GM10248 (cell line): ENCODE measurements around the gene CPM.

Experiments
- CTCF ChIA-PET: fragments of 300-600 bp; sonication (Branson Sonifier 250); formaldehyde crosslinking; extraction: SDS; loops from one replicate; lab custom pipeline; 2021; ENCODE audit warnings: antibody characterized with exemption; lab: Yijun Ruan, JAX
- POLR2A ChIA-PET: fragments of 350-650 bp; sonication (Branson Sonifier 250); formaldehyde crosslinking; extraction: SDS; loops from one replicate; lab custom pipeline; 2020; ENCODE audit warnings: antibody characterized with exemption; lab: Yijun Ruan, JAX
- DNase-seq: peaks from one replicate; pipeline ENCODE4 v3.0.0; 2012; ENCODE audit errors: extremely low spot score
- CTCF ChIP-seq: IDR thresholded peaks from 2 replicates; pipeline ENCODE4 v1.5.1; 2012; ENCODE audit warnings: mild to moderate bottlenecking, low read depth; ENCODE audit errors: extremely low read depth, missing control alignments, control extremely low read depth

Gene CPM

GRCh38 chr12:68903511-68903910 lies 29.5 kb downstream of the CPM start:
- DNase-seq: no peak
- no peak for TF ChIP-seq CTCF
- ChIA-PET CTCF (interaction anchor here (1.8 kb wide), 1 partner anchor 12 kb away, joined by 5 read pairs; no protein-coding TSS in a partner anchor), POLR2A (no interaction called here)

GRCh38 chr12:68901551-68901950 lies 31.4 kb downstream of the CPM start:
- ChIA-PET CTCF (interaction anchor here (0.8 to 1.6 kb wide), 3 partner anchors 11 to 168 kb away, joined by 3 to 10 read pairs (median 5); no protein-coding TSS in a partner anchor), POLR2A (no interaction called here)
- DNase-seq: no peak
- TF ChIP-seq CTCF: no peak

GRCh38 chr12:68901145-68901544 lies 31.8 kb downstream of the CPM start:
- CTCF ChIA-PET: interaction anchor here (0.8 to 1.1 kb wide), 2 partner anchors 34 to 169 kb away, joined by 3 to 5 read pairs; no protein-coding TSS in a partner anchor
- TF ChIP-seq CTCF: no peak
- DNase-seq: no peak
- POLR2A ChIA-PET: no interaction called here

GRCh38 chr12:68900241-68900640 lies 32.7 kb downstream of the CPM start:
- POLR2A ChIA-PET: no interaction called here
- CTCF ChIA-PET: no interaction called here
- no peak for DNase-seq
- TF ChIP-seq CTCF: no peak

GRCh38 chr12:68899251-68899771 lies 33.7 kb downstream of the CPM start:
- POLR2A ChIA-PET: no interaction called here
- CTCF ChIA-PET: no interaction called here
- TF ChIP-seq CTCF: no peak
- no peak for DNase-seq

GRCh38 chr12:68896881-68897540 lies 36.0 kb downstream of the CPM start:
- DNase-seq: no peak
- POLR2A ChIA-PET: no interaction called here
- CTCF ChIA-PET: interaction anchor here (0.9 kb wide), 1 partner anchor 12 kb away, joined by 3 read pairs; no protein-coding TSS in a partner anchor
- no peak for TF ChIP-seq CTCF
